Smooth muscle cell (in vitro differentiated cells): ENCODE measurements around the gene CDKN2AIPNL. TPM values are rescaled to one million over a fixed set of nuclear protein-coding genes. Genes with fewer than 3 reads are reported as not detected.

Experiments used
- DNase-seq: peaks from one replicate; lab custom pipeline; 2025; ENCODE audit not compliant: unreplicated experiment; lab: John Stamatoyannopoulos, UW
- H2AFZ ChIP-seq: fragments of 200-600 bp; sonication (generic); 2 replicates; pipeline ENCODE4 v1.6.0; 2016; ENCODE audit warnings: antibody characterized with exemption, low read depth, mild to moderate bottlenecking
- H3F3A ChIP-seq: fragments of 200-600 bp; sonication (generic); 2 replicates; pipeline ENCODE4 v1.6.0; 2017; ENCODE audit warnings: antibody characterized with exemption, low read depth
- H3K27ac ChIP-seq: fragments of 200-600 bp; sonication (generic); 2 replicates; pipeline ENCODE4 v1.5.1; 2016; ENCODE audit warnings: low read depth, mild to moderate bottlenecking
- H3K27me3 ChIP-seq: fragments of 200-600 bp; sonication (generic); 2 replicates; pipeline ENCODE4 v1.6.1; 2016; ENCODE audit warnings: low read depth, mild to moderate bottlenecking
- H3K36me3 ChIP-seq: fragments of 200-600 bp; sonication (generic); 2 replicates; pipeline ENCODE4 v1.5.1; 2016; ENCODE audit warnings: low read depth
- H3K4me1 ChIP-seq: fragments of 200-600 bp; sonication (generic); 2 replicates; pipeline ENCODE4 v1.5.1; 2016; ENCODE audit warnings: low read depth
- H3K4me2 ChIP-seq: fragments of 200-600 bp; sonication (generic); 2 replicates; pipeline ENCODE4 v1.6.0; 2016; ENCODE audit warnings: mild to moderate bottlenecking
- H3K4me3 ChIP-seq: fragments of 200-600 bp; sonication (generic); 2 replicates; pipeline ENCODE4 v1.5.1; 2016; ENCODE audit warnings: mild to moderate bottlenecking
- H3K79me2 ChIP-seq: fragments of 200-600 bp; sonication (generic); 2 replicates; pipeline ENCODE4 v1.6.0; 2016; ENCODE audit warnings: low read depth, mild to moderate bottlenecking
- H3K9ac ChIP-seq: fragments of 200-600 bp; sonication (generic); 2 replicates; pipeline ENCODE4 v1.6.0; 2016; ENCODE audit warnings: low read depth
- H3K9me3 ChIP-seq: fragments of 200-600 bp; sonication (generic); replicated peaks from 2 replicates; pipeline ENCODE4 v1.5.1; 2016; ENCODE audit warnings: low read depth
- H4K20me1 ChIP-seq: fragments of 200-600 bp; sonication (generic); 2 replicates; pipeline ENCODE4 v1.6.0; 2016; ENCODE audit warnings: low read depth
- CTCF ChIP-seq: fragments of 200-600 bp; sonication (generic); IDR thresholded peaks from 2 replicates; pipeline ENCODE4 v1.5.1; 2017; ENCODE audit warnings: borderline replicate concordance, mild to moderate bottlenecking, antibody characterized with exemption; ENCODE audit not compliant: insufficient read depth, poor library complexity, severe bottlenecking
- WGBS: methylation state at CpG from one replicate; pipeline ENCODE4 v1.1.7; 2016; ENCODE audit warnings: low lambda C conversion rate; 5-methylcytosine and 5-hydroxymethylcytosine counted together
- polyA plus RNA-seq: library from polyadenylated mRNA; unstranded; fragments of >200 nt; fragmentation: Nextera tagmentation; extraction: Ambion mirVana; gene quantifications from 2 replicates; pipeline ENCODE4 v1.2.1, GENCODE V29; 2016
- total RNA-seq: library from RNA; depleted of rRNA; stranded (reverse); fragments of >200 nt; gene quantifications from 2 replicates; pipeline ENCODE4 v1.2.3, GENCODE V29; 2014

The CDKN2AIPNL gene
- total and polyA plus RNA-seq, 2 experiments from 2014 or later: 9.9 to 27.7 TPM

- H2AFZ ChIP-seq: no peak overlapping the region
- no peak for DNase-seq
Observed at GRCh38 chr5:134437340-134437846, 25.7 kb upstream of the CDKN2AIPNL start.

GRCh38 chr5:134436523-134437339 is 25.1 kb upstream of the CDKN2AIPNL start:
- Histone ChIP-seq H3K9ac (peak overlapping the region; percentile 87), H3F3A (peaks cover 9% of the 10 kb centered on the region), H3K4me3 (no peak overlapping the region), H3K4me2 (peak overlapping the region; percentile 63), H3K9me3 (no peaks in the 10 kb centered on the region), H3K36me3 (no peaks in the 10 kb centered on the region), H4K20me1 (no peaks in the 10 kb centered on the region), H3K27ac (peak overlapping the region; percentile 97), H3K27me3 (no peaks in the 10 kb centered on the region), H3K79me2 (no peaks in the 10 kb centered on the region), H3K4me1 (peaks cover 6% of the 10 kb centered on the region), H2AFZ (no peak overlapping the region)
- WGBS: 31% methylated on average over 20 of the region's 20 CpGs
- no peak for DNase-seq
- no peak for TF ChIP-seq CTCF

More at GRCh38 chr5:134437340-134437846, 25.7 kb upstream of the CDKN2AIPNL start:
- no peaks in the 10 kb centered on the region for H3K36me3 ChIP-seq
- no peaks in the 10 kb centered on the region for H3K79me2 ChIP-seq
- 91% methylated on average over 4 of the region's 4 CpGs for WGBS
- H4K20me1 ChIP-seq: no peaks in the 10 kb centered on the region
- H3K9me3 ChIP-seq: no peaks in the 10 kb centered on the region
- H3K4me2 ChIP-seq: peak overlapping the region; percentile 63
- peak overlapping the region; percentile 87 for H3K9ac ChIP-seq
- peak overlapping the region; percentile 97 for H3K27ac ChIP-seq
- H3F3A ChIP-seq: peaks cover 9% of the 10 kb centered on the region
- peaks cover 6% of the 10 kb centered on the region for H3K4me1 ChIP-seq
- TF ChIP-seq CTCF: no peak
- no peaks in the 10 kb centered on the region for H3K27me3 ChIP-seq
- H3K4me3 ChIP-seq: no peak overlapping the region

- H3K4me2 ChIP-seq: no peak overlapping the region
- H3K9me3 ChIP-seq: no peaks in the 10 kb centered on the region
- peaks cover 6% of the 10 kb centered on the region for H3K4me1 ChIP-seq
- H3K27me3 ChIP-seq: no peaks in the 10 kb centered on the region
- H2AFZ ChIP-seq: no peak overlapping the region
- peaks cover 9% of the 10 kb centered on the region for H3F3A ChIP-seq
- no peaks in the 10 kb centered on the region for H3K79me2 ChIP-seq
- DNase-seq: no peak
- H3K36me3 ChIP-seq: no peaks in the 10 kb centered on the region
- H4K20me1 ChIP-seq: no peaks in the 10 kb centered on the region
- no peak for TF ChIP-seq CTCF
- no peak overlapping the region for H3K4me3 ChIP-seq
- peak overlapping the region; percentile 87 for H3K9ac ChIP-seq
- H3K27ac ChIP-seq: peak overlapping the region; percentile 97
- 49% methylated on average over 2 of the region's 2 CpGs for WGBS
Observed at GRCh38 chr5:134435560-134435959, 23.9 kb upstream of the CDKN2AIPNL start.
